HepG2 (cell line): ENCODE results near the gene FMNL2. TPM values are rescaled to one million over a fixed set of nuclear protein-coding genes. Genes with fewer than 3 reads are reported as not detected.

ENCODE experiments used
- FOSL2 ChIP-seq: sonication (generic); formaldehyde crosslinking; IDR thresholded peaks from 2 replicates; pipeline ENCODE4 v1.4.0; 2020; ENCODE audit warnings: missing genetic modification reagents
- HNRNPL ChIP-seq: fragments of 200-400 bp; formaldehyde crosslinking; IDR thresholded peaks from 2 replicates; pipeline ENCODE4 v1.6.1; 2017; ENCODE audit warnings: mild to moderate bottlenecking, low read depth, low read length
- MTA3 ChIP-seq: sonication (generic); formaldehyde crosslinking; IDR thresholded peaks from 2 replicates; pipeline ENCODE4 v1.4.0; 2020; ENCODE audit warnings: missing genetic modification reagents
- MXI1 ChIP-seq: IDR thresholded peaks from 3 replicates; pipeline ENCODE4 v1.6.1; 2012; ENCODE audit warnings: low read depth, low read length, inconsistent platforms, borderline replicate concordance
- ONECUT2 ChIP-seq: sonication (generic); formaldehyde crosslinking; IDR thresholded peaks from 2 replicates; pipeline ENCODE4 v1.4.0; 2020; ENCODE audit warnings: missing genetic modification reagents
- POGK ChIP-seq: sonication (generic); formaldehyde crosslinking; conservative IDR thresholded peaks from 2 replicates; pipeline ENCODE4 v1.8.0; 2022; ENCODE audit warnings: mild to moderate bottlenecking, moderate library complexity, missing genetic modification reagents
- REXO4 ChIP-seq: sonication (generic); formaldehyde crosslinking; IDR thresholded peaks from 2 replicates; pipeline ENCODE4 v1.8.0; 2022; ENCODE audit warnings: missing genetic modification reagents, mild to moderate bottlenecking, borderline replicate concordance
- SATB2 ChIP-seq: sonication (generic); formaldehyde crosslinking; IDR thresholded peaks from 2 replicates; pipeline ENCODE4 v1.5.0; 2020; ENCODE audit warnings: missing genetic modification reagents
- SKI ChIP-seq: fragments of 450-650 bp; IDR thresholded peaks from one replicate; pipeline ENCODE4 v1.6.1; 2018; ENCODE audit warnings: mild to moderate bottlenecking; ENCODE audit not compliant: partially characterized antibody
- SOX5 ChIP-seq: IDR thresholded peaks from 2 replicates; pipeline ENCODE4 v1.6.1; 2016; ENCODE audit warnings: borderline replicate concordance
- TRAFD1 ChIP-seq: sonication (generic); formaldehyde crosslinking; IDR thresholded peaks from 2 replicates; pipeline ENCODE4 v1.5.1; 2020; ENCODE audit warnings: missing genetic modification reagents, mild to moderate bottlenecking, borderline replicate concordance
- XRCC5 ChIP-seq: fragments of 200-400 bp; formaldehyde crosslinking; optimal IDR thresholded peaks from 2 replicates; pipeline ENCODE3; 2017; ENCODE audit warnings: mild to moderate bottlenecking, low read length
- ZBTB20 ChIP-seq: sonication (generic); formaldehyde crosslinking; IDR thresholded peaks from 2 replicates; pipeline ENCODE4 v1.8.1; 2023; ENCODE audit warnings: missing genetic modification reagents, low read depth, mild to moderate bottlenecking, borderline replicate concordance
- ZBTB44 ChIP-seq: sonication (generic); formaldehyde crosslinking; IDR thresholded peaks from 2 replicates; pipeline ENCODE4 v1.4.0; 2020; ENCODE audit warnings: missing genetic modification reagents
- ZNF232 ChIP-seq: sonication (generic); formaldehyde crosslinking; IDR thresholded peaks from 2 replicates; pipeline ENCODE4 v1.4.0; 2020; ENCODE audit warnings: missing genetic modification reagents, borderline replicate concordance
- ZNF292 ChIP-seq: sonication (generic); formaldehyde crosslinking; IDR thresholded peaks from 2 replicates; pipeline ENCODE4 v1.8.1; 2022; ENCODE audit warnings: mild to moderate bottlenecking, low read depth, missing genetic modification reagents, borderline replicate concordance
- ZNF343 ChIP-seq: sonication (generic); formaldehyde crosslinking; IDR thresholded peaks from 2 replicates; pipeline ENCODE4 v1.4.0; 2020; ENCODE audit warnings: mild to moderate bottlenecking, missing genetic modification reagents
- ZNF414 ChIP-seq: sonication (generic); formaldehyde crosslinking; IDR thresholded peaks from 2 replicates; pipeline ENCODE4 v1.5.0; 2020; ENCODE audit warnings: missing genetic modification reagents
- ZNF431 ChIP-seq: sonication (generic); formaldehyde crosslinking; IDR thresholded peaks from 2 replicates; pipeline ENCODE4 v1.9.0; 2022; ENCODE audit warnings: missing genetic modification reagents, low read depth, mild to moderate bottlenecking, borderline replicate concordance
- ZNF484 ChIP-seq: sonication (generic); formaldehyde crosslinking; IDR thresholded peaks from 2 replicates; pipeline ENCODE4 v1.5.1; 2020; ENCODE audit warnings: mild to moderate bottlenecking, low read depth, missing genetic modification reagents, borderline replicate concordance
- ZNF549 ChIP-seq: sonication (generic); formaldehyde crosslinking; IDR thresholded peaks from 2 replicates; pipeline ENCODE4 v1.5.0; 2020; ENCODE audit warnings: missing genetic modification reagents
- ZNF550 ChIP-seq: sonication (generic); formaldehyde crosslinking; IDR thresholded peaks from 2 replicates; pipeline ENCODE4 v1.4.0; 2020; ENCODE audit warnings: mild to moderate bottlenecking, missing genetic modification reagents, borderline replicate concordance
- polyA plus RNA-seq, 8 experiments: library from polyadenylated mRNA; depleted of rRNA in 3 of 8; stranded (reverse) in 7 of 8; unstranded in 1 of 8; fragments of >200 nt; fragmentation: Illumina TruSeq in 4 of 8; extraction: Trizol in 4 of 8; gene quantifications; 2 replicates each; pipeline versions ENCODE4 v1.2.1 to v1.2.3, GENCODE V29; 2011 to 2016; ENCODE audit warnings: low read depth in 4 of 8, missing spikeins in 1 of 8, mixed read lengths in 1 of 8; ENCODE audit not compliant: insufficient read depth in 1 of 8
- total RNA-seq, 5 experiments: library from RNA; depleted of rRNA; stranded (reverse); fragments of >200 nt; fragmentation: Illumina TruSeq; extraction: Trizol; gene quantifications; 2 replicates each; pipeline ENCODE4 v1.2.3, GENCODE V29; 2016; ENCODE audit warnings: low read depth in 1 of 5
- TF ChIP-seq, protein P1 (sequence below): sonication (generic); formaldehyde crosslinking; IDR thresholded peaks from 2 replicates; pipeline ENCODE4 v1.5.1; 2020; ENCODE audit warnings: missing genetic modification reagents, mild to moderate bottlenecking, borderline replicate concordance

Gene FMNL2
- total and polyA plus RNA-seq, 2 of the 13 experiments (the other 11 are each of a cell fraction or from before 2014, with no cell fraction given): 66.5 to 67.7 TPM

DNA sequence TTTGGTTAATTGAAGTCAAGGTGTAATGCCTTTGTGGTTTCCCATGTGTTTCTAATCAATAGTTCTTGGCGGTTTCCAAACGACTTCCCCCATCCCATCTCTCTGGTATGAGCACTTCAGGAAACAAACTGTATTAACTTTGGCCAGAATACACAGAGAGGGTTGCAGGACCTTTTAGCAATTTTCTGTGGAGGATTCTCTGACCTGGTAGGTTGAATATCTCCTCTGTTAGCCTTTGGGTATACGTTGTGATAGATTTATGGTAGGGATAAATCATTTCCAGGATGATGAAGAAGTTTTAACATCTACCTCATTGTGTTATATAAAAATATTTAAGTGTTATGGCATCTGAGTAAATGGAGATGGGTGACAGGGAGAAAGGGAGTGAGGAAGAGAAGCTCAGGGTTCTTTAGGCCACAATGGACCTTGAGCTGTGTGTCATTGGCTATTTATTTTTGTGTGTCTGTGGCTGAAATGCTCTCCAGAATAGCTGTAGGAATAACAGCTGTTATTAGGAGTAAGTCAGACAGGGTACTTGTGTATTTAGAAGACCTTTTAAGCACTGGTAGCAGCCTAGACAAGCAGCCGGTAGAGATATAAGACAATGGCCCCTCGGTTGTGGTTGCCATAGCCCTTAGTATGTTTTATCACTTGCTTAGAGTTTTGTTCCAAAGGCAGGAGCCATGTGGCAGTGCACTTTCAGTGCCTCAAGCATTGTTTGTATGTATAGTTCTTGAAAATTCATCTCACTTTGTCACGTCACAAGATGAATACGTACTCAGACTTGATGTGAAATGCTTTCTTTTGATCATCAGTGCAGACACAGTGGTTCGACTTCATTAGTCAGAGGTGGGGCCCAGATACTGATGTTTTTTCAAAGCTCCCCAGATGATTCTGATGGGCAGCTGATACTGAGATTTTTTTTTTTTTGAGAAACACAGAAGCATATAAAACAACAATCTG lies 91.1 kb downstream of the FMNL2 start (continued):
- TF ChIP-seq ZBTB20 (CRISPR knock-in tag) (no peak), ZNF550 (CRISPR knock-in tag) (no peak), SKI (peak; percentile 49), XRCC5 (peak; percentile 33), ONECUT2 (CRISPR knock-in tag) (peak; percentile 89), SOX5 (CRISPR knock-in tag) (peak; percentile 29), ZBTB44 (CRISPR knock-in tag) (no peak), TRAFD1 (CRISPR knock-in tag) (no peak), ZNF549 (CRISPR knock-in tag) (no peak), ZNF414 (CRISPR knock-in tag) (no peak), ZNF484 (CRISPR knock-in tag) (no peak), HNRNPL (no peak), ZNF431 (CRISPR knock-in tag) (no peak), ZNF292 (peak; percentile 74; the same call in 1 of the 2 replicates), ZNF232 (CRISPR knock-in tag) (no peak), MTA3 (CRISPR knock-in tag) (no peak), REXO4 (no peak), POGK (CRISPR knock-in tag) (no peak), FOSL2 (CRISPR knock-in tag) (peak; percentile 84), SATB2 (CRISPR knock-in tag) (0 out of 2 replicates have a peak, but pooled peaks have one; percentile 64), ZNF343 (CRISPR knock-in tag) (no peak), MXI1 (0 out of 3 replicates have a peak, but pooled peaks have one; percentile 49)
- TF ChIP-seq, protein P1, sequence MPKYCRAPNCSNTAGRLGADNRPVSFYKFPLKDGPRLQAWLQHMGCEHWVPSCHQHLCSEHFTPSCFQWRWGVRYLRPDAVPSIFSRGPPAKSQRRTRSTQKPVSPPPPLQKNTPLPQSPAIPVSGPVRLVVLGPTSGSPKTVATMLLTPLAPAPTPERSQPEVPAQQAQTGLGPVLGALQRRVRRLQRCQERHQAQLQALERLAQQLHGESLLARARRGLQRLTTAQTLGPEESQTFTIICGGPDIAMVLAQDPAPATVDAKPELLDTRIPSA (CRISPR knock-in tag): no peak
